K562 (cell line): Measurements from ENCODE around the gene PAQR7. TPM values are rescaled to one million over a fixed set of nuclear protein-coding genes. Genes with fewer than 3 reads are reported as not detected.

Experiments used
- BCL6 ChIP-seq: fragments of 250-450 bp; sonication (Bioruptor Pico); IDR thresholded peaks from 2 replicates; pipeline ENCODE4 v1.4.0; 2020
- ETV1 ChIP-seq: fragments of 450-650 bp; conservative IDR thresholded peaks from 2 replicates; pipeline ENCODE4 v1.6.1; 2016; ENCODE audit warnings: missing genetic modification characterization, control low read depth, low read depth, missing compliant biosample characterization
- KAT2B ChIP-seq: IDR thresholded peaks from one replicate; pipeline ENCODE4 v1.6.1; 2012; ENCODE audit warnings: low read depth, mild to moderate bottlenecking, control low read depth, inconsistent platforms, low read length, moderate library complexity
- KDM1A ChIP-seq, 2 experiments: fragments of 450-650 bp; IDR thresholded peaks; 2 replicates each; pipeline ENCODE4 v1.6.1; 2016; ENCODE audit warnings: mild to moderate bottlenecking in 2 of 2
- MYNN ChIP-seq, 2 experiments: sonication (generic); formaldehyde crosslinking in 1 of 2; IDR thresholded peaks; 2 replicates each; pipeline versions ENCODE4 v1.5.0 to v1.6.1; 2016 to 2020; ENCODE audit warnings: antibody characterized with exemption in 1 of 2, missing genetic modification reagents in 1 of 2
- NFYB ChIP-seq: IDR thresholded peaks from 2 replicates; pipeline ENCODE4 v1.6.1; 2011; ENCODE audit warnings: mild to moderate bottlenecking, moderate library complexity; ENCODE audit not compliant: insufficient read length; ENCODE audit errors: extremely low read depth
- NR0B1 ChIP-seq: fragments of 450-650 bp; IDR thresholded peaks from one replicate; pipeline ENCODE4 v1.6.1; 2018; ENCODE audit warnings: mild to moderate bottlenecking, moderate library complexity; ENCODE audit not compliant: partially characterized antibody
- OTX1 ChIP-seq: fragments of 450-650 bp; formaldehyde crosslinking; IDR thresholded peaks from 2 replicates; pipeline ENCODE4 v1.4.0; 2022; ENCODE audit warnings: mild to moderate bottlenecking
- PTTG1 ChIP-seq: fragments of 450-650 bp; IDR thresholded peaks from 2 replicates; pipeline ENCODE4 v1.6.1; 2016; ENCODE audit warnings: low read depth, mild to moderate bottlenecking, missing genetic modification characterization, missing compliant biosample characterization
- SAP30 ChIP-seq: fragments of 200-600 bp; sonication (generic); IDR thresholded peaks from 2 replicates; pipeline ENCODE4 v1.6.1; 2012; ENCODE audit warnings: borderline replicate concordance, low read depth, mild to moderate bottlenecking, moderate library complexity, low read length, control low read depth, inconsistent platforms; ENCODE audit not compliant: insufficient read depth, poor library complexity, severe bottlenecking
- SFPQ ChIP-seq: fragments of 200-400 bp; formaldehyde crosslinking; IDR thresholded peaks from 2 replicates; pipeline ENCODE4 v1.6.1; 2017; ENCODE audit warnings: mild to moderate bottlenecking, low read depth, low read length, moderate library complexity
- TFAM ChIP-seq: fragments of 250-450 bp; sonication (Bioruptor Pico); conservative IDR thresholded peaks from 2 replicates; pipeline ENCODE4 v1.5.0; 2021; ENCODE audit warnings: mild to moderate bottlenecking, moderate library complexity
- ZNF449 ChIP-seq: fragments of 250-450 bp; sonication (Bioruptor Pico); IDR thresholded peaks from 2 replicates; pipeline ENCODE4 v1.8.0; 2022; ENCODE audit warnings: moderate library complexity, mild to moderate bottlenecking, inconsistent platforms
- polyA plus RNA-seq, 8 experiments: library from polyadenylated mRNA; depleted of rRNA in 4 of 8; stranded (reverse) in 5 of 8; unstranded in 3 of 8; fragments of >200 nt; fragmentation: Nextera tagmentation in 2 of 8; fragmentation: Illumina TruSeq in 1 of 8; extraction: Ambion mirVana in 2 of 8; extraction: Trizol in 1 of 8; gene quantifications; 2 replicates each; pipeline versions ENCODE4 v1.2.1 to v1.2.3, GENCODE V29; 2011 to 2014; ENCODE audit warnings: inconsistent platforms in 1 of 8, missing spikeins in 1 of 8
- total RNA-seq, 7 experiments: library from RNA; depleted of rRNA in 6 of 7; stranded (reverse); fragments of >200 nt in 6 of 7; fragmentation: Illumina TruSeq in 2 of 7; extraction: Trizol in 2 of 7; gene quantifications; 2 replicates each; pipeline versions ENCODE4 v1.2.1 to v1.2.3, GENCODE V29; 2011 to 2021; ENCODE audit warnings: low replicate concordance in 1 of 7
- TF ChIP-seq, protein P1 (sequence below), 2 experiments: fragments of 450-650 bp; formaldehyde crosslinking in 1 of 2; IDR thresholded peaks; 2 replicates each; pipeline versions ENCODE4 v1.4.0 to v1.6.1; 2014 to 2020; ENCODE audit warnings: mild to moderate bottlenecking in 2 of 2, borderline replicate concordance in 1 of 2, low read depth in 1 of 2

Gene PAQR7
- total and polyA plus RNA-seq, 9 of the 15 experiments (the other 6 are each of a cell fraction or from before 2014, with no cell fraction given): 1.1 to 5.2 (median 2.6) TPM

DNA sequence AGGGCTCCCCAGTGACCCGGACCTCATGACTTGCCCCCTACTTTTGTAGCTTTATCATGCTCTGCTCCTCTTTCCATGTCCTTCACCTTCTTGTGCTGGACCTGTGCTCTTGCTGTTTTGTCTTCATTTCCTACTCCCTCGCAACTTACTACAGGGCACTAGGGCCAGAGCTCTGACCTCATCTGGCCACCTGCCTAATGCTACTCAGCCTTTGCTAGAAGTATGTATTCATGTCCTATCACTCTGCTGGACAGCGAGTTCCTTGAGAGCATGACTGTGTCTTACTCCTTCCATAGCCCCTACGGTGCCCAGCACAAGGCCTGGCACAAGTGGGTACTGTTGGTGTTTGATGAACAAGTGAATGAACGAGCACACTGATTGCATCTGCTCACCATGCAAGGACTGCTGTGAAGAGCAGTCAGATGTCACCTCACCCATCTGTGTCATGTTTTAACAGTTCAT is 53.8 kb downstream of the PAQR7 start (continued):
- TF ChIP-seq, protein P1, sequence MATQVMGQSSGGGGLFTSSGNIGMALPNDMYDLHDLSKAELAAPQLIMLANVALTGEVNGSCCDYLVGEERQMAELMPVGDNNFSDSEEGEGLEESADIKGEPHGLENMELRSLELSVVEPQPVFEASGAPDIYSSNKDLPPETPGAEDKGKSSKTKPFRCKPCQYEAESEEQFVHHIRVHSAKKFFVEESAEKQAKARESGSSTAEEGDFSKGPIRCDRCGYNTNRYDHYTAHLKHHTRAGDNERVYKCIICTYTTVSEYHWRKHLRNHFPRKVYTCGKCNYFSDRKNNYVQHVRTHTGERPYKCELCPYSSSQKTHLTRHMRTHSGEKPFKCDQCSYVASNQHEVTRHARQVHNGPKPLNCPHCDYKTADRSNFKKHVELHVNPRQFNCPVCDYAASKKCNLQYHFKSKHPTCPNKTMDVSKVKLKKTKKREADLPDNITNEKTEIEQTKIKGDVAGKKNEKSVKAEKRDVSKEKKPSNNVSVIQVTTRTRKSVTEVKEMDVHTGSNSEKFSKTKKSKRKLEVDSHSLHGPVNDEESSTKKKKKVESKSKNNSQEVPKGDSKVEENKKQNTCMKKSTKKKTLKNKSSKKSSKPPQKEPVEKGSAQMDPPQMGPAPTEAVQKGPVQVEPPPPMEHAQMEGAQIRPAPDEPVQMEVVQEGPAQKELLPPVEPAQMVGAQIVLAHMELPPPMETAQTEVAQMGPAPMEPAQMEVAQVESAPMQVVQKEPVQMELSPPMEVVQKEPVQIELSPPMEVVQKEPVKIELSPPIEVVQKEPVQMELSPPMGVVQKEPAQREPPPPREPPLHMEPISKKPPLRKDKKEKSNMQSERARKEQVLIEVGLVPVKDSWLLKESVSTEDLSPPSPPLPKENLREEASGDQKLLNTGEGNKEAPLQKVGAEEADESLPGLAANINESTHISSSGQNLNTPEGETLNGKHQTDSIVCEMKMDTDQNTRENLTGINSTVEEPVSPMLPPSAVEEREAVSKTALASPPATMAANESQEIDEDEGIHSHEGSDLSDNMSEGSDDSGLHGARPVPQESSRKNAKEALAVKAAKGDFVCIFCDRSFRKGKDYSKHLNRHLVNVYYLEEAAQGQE (IDR thresholded peaks at IDR 0.05; ENCODE audit: borderline replicate concordance): peak; percentile 52; the same call in 1 of the 2 replicates
- TF ChIP-seq, protein P1 (CRISPR knock-in tag; IDR thresholded peaks at IDR 0.05; ENCODE audit: low read depth): peak; percentile 49; the same call in 1 of the 2 replicates
- TF ChIP-seq KDM1A (IDR thresholded peaks at IDR 0.05) (no peak), NR0B1 (no peak), SAP30 (no peak), PTTG1 (tag) (no peak), BCL6 (CRISPR knock-in tag) (no peak), NFYB (no peak), SFPQ (no peak), ZNF449 (CRISPR knock-in tag) (no peak), ETV1 (no peak), KAT2B (no peak), MYNN (IDR thresholded peaks at IDR 0.05) (peak; percentile 56; the same call in 1 of the 2 replicates), MYNN (CRISPR knock-in tag; IDR thresholded peaks at IDR 0.05) (no peak), OTX1 (CRISPR knock-in tag) (peak; percentile 44; the same call in 1 of the 2 replicates), TFAM (CRISPR knock-in tag) (no peak)
